Measurements from ENCODE around the gene RGS6.
"Not testable (repeated sequence)": the region's sequence is repeated elsewhere in the genome, so short reads cannot be mapped to it uniquely, and the experiment has no call there.

The RGS6 gene

GRCh38 chr14:72443256-72443655, 511.0 kb downstream of the RGS6 start:
- no peak overlapping the region for H3K4me3 ChIP-seq (ENCODE audit: low read depth, low read length)

- no peak overlapping the region for H3K4me3 ChIP-seq (ENCODE audit: low read depth, low read length)
Observed at GRCh38 chr14:72443991-72444441, 511.8 kb downstream of the RGS6 start.

- H3K4me3 ChIP-seq (ENCODE audit: low read depth, low read length), result no peak overlapping the region
Observed at GRCh38 chr14:72444701-72445100, 512.5 kb downstream of the RGS6 start.

GRCh38 chr14:72448212-72448611, 516.0 kb downstream of the RGS6 start:
- no peak overlapping the region for H3K4me3 ChIP-seq (ENCODE audit: low read depth, low read length)

- no peak overlapping the region for H3K4me3 ChIP-seq (ENCODE audit: low read depth, low read length)
Observed at GRCh38 chr14:72450473-72451044, 518.3 kb downstream of the RGS6 start.

GRCh38 chr14:72451054-72451972, 519.1 kb downstream of the RGS6 start:
- no peak overlapping the region for H3K4me3 ChIP-seq (ENCODE audit: low read depth, low read length)

GRCh38 chr14:72452774-72453173, 520.5 kb downstream of the RGS6 start:
- H3K4me3 ChIP-seq (ENCODE audit: low read depth, low read length), result no peak overlapping the region

- H3K4me3 ChIP-seq (ENCODE audit: low read depth, low read length), result no peak overlapping the region
Observed at GRCh38 chr14:72454388-72455160, 522.3 kb downstream of the RGS6 start.

GRCh38 chr14:72457641-72458040, 525.4 kb downstream of the RGS6 start:
- no peak overlapping the region for H3K4me3 ChIP-seq (ENCODE audit: low read depth, low read length)

- no peak overlapping the region for H3K4me3 ChIP-seq (ENCODE audit: low read depth, low read length)
Observed at GRCh38 chr14:72462056-72462455, 529.8 kb downstream of the RGS6 start.

- H3K4me3 ChIP-seq (ENCODE audit: low read depth, low read length), result no peak overlapping the region
Observed at GRCh38 chr14:72463291-72463866, 531.1 kb downstream of the RGS6 start.

- H3K4me3 ChIP-seq (ENCODE audit: low read depth, low read length), result no peak overlapping the region
Observed at GRCh38 chr14:72464226-72464625, 532.0 kb downstream of the RGS6 start.

GRCh38 chr14:72466325-72466724, 534.1 kb downstream of the RGS6 start:
- H3K4me3 ChIP-seq (ENCODE audit: low read depth, low read length), result no peak overlapping the region

GRCh38 chr14:72471346-72471745, 539.1 kb downstream of the RGS6 start:
- no peak overlapping the region for H3K4me3 ChIP-seq (ENCODE audit: low read depth, low read length)

- H3K4me3 ChIP-seq (ENCODE audit: low read depth, low read length), result no peak overlapping the region
Observed at GRCh38 chr14:72472845-72473244, 540.6 kb downstream of the RGS6 start.

GRCh38 chr14:72476657-72477499, 544.6 kb downstream of the RGS6 start:
- H3K4me3 ChIP-seq (ENCODE audit: low read depth, low read length), result no peak overlapping the region

GRCh38 chr14:72477578-72477977, 545.3 kb downstream of the RGS6 start:
- H3K4me3 ChIP-seq (ENCODE audit: low read depth, low read length), result not testable (repeated sequence)

- no peak overlapping the region for H3K4me3 ChIP-seq (ENCODE audit: low read depth, low read length)
Observed at GRCh38 chr14:72478471-72478893, 546.3 kb downstream of the RGS6 start.

- H3K4me3 ChIP-seq (ENCODE audit: low read depth, low read length), result no peak overlapping the region
Observed at GRCh38 chr14:72479461-72479931, 547.3 kb downstream of the RGS6 start.
